ENCODE results near the gene DLGAP4. TPM values are rescaled to one million over a fixed set of nuclear protein-coding genes. Genes with fewer than 3 reads are reported as not detected.
A peak's percentile ranks its signal among the peaks of the same experiment; 100 is the strongest.

DLGAP4 gene
- total RNA-seq, 1 experiment from 2014 or later: 15.9 TPM

DNA sequence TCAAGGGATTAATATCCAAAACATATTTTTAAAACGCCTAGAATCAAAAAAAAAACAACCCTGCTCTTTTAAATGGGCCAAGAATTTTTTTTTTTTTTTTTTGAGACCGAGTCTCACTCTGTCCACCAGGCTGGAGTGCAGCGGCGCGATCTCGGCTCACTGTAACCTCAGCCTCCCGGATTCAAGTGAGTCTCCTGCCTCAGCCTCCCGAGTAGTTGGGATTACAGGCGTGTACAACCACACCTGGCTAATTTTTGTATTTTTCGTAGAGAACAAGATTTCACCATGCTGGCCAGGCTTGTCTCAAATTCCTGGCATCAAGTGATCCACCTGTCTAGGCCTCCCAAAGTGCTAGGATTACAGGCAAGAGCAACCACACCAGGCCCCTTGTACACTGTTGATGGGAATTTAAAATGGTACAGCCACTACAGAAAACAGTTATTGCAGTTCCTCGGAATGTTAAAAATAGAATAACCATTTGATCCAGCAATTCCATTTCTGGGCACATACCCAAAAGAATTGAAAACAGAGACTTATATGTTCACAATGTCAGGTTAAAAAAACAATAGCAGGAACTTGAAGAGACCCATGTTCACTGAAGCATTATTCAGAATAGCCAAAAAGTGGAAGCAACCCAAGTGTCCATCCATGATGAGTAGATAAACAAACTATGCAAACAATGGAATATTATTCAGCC lies 232.0 kb downstream of the DLGAP4 start:
- in situ Hi-C loops (cut with HindIII; ENCODE audit: low sequenced_read_pairs): no loop called here
- no peak for DNase-seq (ENCODE audit: low spot score)

DNA sequence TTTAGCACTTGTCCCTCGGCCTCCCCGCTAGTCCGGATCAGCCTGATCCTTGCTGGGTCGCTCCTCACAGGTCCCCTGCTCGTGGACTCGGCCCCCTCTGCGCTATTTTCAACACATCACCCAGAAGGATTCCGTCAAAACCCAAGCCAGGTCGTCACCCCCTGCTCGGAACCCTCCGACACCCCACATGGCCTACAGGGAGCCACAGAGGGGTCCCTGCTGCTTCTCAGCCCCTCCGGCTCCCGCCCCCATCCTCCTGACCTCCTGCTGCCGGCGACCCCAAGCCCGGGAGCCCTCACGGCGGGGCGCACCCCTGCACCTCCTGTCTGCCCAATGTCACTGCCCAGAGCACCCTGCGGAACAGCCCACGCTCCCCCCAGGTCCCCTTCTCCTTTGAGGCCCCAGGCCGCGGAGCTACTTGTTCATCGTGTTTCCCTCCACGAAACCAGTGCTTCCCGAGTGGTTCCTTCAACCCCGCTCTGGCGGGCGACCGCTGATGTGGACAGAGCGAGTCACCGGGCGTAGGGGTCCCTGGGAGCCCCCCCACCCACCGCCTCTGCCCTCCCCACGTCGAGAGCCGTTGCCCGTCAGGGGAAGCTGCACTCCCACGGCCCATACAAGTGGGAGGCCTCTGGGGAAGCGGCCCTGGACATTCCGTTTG lies 234.5 kb downstream of the DLGAP4 start:
- in situ Hi-C loops (cut with HindIII; ENCODE audit: low sequenced_read_pairs): no loop called here
- DNase-seq (ENCODE audit: low spot score): no peak

DNA sequence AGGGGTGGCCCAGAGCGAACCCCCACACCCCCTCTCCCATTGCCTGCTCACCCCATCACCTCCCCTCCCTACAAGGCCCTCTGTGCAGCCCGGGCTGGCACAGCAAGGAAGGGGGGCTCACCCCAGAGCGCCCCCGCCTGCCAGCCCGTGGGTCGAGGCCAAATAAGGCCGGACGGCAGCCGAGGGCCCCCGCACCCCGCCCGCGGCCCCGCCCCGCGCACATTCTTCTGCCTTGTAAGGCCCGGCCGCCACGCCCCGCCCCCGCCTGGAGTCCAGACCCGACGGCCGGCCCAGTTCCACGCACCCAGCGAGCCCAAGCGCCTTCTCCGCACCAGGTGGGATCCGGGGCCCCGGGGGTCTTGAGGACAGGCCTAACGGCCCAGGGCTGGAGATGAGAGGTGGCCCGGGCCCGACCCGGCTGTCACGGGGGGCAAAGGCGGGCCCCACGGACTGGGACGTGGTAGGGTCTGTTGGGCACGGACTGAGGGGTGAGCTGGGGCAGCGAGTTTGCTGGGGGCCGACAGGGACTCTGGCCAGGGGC lies 235.2 kb downstream of the DLGAP4 start, which contains the start of gene MYL9:
Gene MYL9, plus strand, starts transcription at position 293 of the 541 bp plus-strand sequence. CDS start 3,366 bp downstream, outside the sequence.
- in situ Hi-C loops (cut with HindIII; ENCODE audit: low sequenced_read_pairs): no loop called here
- DNase-seq (ENCODE audit: low spot score): no peak

DNA sequence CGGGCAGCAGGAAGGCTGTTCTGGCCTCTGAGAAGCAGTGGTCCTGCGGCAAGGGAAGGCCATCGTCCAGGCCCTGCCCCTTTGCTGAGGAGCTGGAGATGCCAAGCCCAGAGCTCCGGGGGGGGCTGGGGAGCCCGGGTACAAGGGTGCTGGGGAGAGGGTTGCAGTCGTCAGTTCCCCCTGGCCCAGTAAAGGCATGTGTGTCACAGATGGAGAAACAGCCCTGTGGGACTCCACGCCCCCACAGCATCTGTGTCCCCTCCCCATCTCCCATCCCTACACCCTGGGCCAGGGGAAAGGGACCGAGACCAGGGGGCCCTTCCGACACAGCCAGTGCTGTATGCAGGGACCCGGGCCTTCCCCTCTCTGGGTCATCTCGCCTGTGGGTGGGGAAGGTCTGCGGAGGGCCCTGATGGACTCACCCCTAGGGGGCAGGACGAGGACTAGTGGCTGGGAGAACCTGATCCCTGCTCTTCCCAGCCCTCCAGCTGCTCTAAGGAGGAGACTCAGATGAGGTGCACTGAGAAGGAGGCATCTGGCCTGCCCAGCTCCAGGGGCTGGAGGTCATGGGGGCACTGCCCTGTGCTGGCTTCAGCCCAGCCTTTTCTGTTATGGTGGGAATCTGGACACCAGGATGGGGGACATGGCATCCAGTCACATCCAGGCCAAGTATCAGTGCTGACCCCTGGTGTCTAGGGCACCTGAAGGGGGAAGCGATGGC lies 235.8 kb downstream of the DLGAP4 start:
- in situ Hi-C loops (cut with HindIII; ENCODE audit: low sequenced_read_pairs): no loop called here
- no peak for DNase-seq (ENCODE audit: low spot score)

DNA sequence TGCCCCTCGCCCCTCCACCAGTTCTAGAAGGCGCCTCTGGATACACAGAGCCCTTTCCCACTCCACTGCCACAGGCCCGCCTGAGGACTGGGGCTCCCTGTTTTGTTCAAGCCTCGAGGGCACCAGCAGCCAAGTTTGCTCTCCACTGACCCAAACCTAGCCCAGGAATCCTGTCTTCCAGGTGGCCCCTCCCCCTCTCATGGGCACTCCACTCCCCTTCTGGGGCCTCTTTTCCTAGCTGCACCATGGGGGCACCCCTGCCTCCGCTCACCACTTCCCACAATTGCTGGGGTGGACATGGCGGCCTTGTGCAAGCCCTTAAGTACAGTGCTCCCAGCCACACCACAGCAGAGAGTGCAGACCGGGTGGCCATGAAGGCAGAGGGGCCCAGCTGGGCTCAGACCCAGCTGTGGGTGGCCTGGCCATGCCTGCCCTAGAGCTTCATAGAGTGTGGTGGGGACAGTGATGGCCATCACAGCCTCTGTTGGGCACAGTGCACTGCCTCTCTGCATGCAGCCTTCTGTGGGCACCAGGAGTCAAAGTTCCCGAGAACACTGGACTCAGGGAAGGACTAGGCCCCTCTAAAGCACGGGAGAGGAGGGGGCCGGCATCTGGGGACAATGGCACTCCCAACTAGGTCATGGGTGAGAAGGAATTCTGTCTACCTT lies 236.5 kb downstream of the DLGAP4 start:
- in situ Hi-C loops (cut with HindIII; ENCODE audit: low sequenced_read_pairs): no loop called here
- no peak for DNase-seq (ENCODE audit: low spot score)

DNA sequence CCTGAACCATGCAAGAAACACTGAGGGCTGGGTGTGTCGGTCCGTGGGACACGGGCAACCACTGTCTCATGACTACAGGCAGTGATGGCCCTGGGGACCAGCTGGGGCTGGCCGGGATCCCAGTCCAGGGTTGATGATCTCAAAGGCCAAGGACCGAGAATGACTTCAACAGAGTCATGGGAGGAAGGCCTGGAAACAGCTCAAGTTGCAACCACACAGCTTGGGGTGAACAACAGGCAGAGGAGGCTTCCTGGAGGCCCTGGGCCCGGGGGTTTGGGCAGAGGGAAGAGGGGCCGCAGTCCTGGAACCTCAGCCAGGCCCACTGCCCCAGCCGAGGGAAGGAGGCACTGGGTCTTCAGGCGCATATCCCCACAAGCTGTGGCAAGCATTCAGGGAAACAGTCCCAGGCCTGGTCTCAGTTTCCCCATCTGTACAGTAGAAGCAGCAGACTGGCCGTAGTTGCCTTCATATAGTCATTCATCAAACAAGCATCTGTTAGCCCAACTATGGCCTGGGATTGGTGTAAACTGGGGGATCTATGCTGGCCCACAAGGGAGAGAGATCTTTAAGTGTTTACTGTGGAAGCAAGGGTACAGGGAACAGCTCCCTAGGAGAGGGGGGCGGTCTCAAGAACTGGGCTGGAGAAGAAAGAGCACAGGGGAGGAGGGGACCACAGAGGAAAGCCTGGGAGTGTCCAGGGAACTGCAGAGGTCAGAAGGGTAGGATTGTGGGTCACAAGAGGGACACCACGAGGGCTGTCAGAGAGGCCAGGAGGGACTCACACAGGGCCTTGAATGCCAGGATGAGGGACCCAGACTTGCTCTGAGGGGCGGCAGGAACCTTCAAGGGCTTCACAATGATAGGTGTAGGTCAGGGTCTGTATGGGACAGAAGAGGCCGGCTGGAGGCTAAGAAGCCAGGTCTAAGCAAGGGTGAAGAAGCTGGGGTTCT lies 237.3 kb downstream of the DLGAP4 start:
- DNase-seq (ENCODE audit: low spot score): no peak
- in situ Hi-C loops (cut with HindIII; ENCODE audit: low sequenced_read_pairs): no loop called here

DNA sequence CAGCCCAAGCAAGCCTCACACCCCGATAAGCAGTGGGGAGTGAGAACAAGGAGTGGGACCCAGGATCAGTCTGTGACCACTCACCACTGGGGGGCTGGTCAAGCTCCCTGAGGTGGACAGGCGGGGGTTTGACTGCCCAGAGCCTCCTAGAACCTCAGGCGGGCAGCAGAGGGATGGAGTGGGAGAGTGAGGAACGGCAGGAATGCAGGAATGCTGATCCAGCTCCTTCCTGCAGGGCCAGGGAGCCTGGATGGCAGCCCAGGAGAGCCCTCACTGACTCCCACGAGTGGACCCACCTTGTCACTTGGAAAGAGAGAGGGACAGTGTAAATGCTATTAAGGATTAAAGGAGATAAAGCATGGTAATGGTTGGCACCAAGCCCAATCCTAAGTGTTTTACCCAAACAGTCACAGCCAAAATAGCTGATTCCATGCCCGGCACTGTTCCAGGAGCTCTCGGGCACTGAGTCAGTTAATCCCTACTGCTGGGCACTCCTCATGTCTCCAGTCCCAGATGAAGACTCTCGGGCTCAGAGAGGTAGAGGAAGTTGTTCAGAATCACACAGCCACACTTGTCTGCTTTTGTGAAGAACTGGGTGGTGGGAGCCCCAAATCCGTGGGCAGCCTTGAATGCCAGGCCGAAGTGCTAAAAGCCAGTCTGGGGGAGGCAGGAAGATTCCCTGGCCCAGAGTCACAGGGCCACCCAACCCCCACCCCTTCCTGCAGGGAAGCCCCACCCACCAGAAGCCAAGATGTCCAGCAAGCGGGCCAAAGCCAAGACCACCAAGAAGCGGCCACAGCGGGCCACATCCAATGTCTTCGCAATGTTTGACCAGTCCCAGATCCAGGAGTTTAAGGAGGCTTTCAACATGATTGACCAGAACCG lies 238.2 kb downstream of the DLGAP4 start:
- in situ Hi-C loops (cut with HindIII; ENCODE audit: low sequenced_read_pairs): no loop called here
- DNase-seq (ENCODE audit: low spot score): peak; percentile 36

DNA sequence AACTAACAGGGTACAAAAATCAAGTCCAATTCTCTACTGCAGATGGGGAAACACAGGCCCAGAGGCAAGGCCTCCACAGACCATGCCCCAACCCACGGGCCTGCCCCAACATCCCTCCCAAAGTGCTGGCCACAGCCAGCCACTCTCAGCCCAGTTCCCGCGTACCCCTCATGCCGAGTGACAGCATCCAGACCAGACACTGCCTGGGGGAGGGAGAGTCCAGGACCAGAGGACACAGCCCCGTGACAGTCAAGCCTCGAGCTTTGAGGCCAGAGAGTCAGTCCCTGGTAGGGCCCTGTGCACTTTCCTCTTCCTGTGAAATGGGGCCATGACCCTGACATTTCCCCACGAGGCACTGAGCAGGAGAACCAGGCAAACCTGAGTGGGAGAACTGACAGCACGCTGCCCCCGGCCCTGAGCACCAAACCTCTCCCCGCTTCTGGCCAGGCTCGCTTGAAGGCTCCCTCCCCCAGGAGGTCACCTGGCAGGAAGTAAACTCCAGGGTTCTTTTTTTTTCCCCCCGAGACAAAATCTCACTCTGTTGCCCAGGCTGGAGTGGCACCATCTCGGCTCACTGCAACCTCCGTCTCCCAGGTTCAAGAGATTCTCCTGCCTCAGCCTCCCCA lies 240.1 kb downstream of the DLGAP4 start:
- in situ Hi-C loops (cut with HindIII; ENCODE audit: low sequenced_read_pairs): no loop called here
- DNase-seq (ENCODE audit: low spot score): no peak

DNA sequence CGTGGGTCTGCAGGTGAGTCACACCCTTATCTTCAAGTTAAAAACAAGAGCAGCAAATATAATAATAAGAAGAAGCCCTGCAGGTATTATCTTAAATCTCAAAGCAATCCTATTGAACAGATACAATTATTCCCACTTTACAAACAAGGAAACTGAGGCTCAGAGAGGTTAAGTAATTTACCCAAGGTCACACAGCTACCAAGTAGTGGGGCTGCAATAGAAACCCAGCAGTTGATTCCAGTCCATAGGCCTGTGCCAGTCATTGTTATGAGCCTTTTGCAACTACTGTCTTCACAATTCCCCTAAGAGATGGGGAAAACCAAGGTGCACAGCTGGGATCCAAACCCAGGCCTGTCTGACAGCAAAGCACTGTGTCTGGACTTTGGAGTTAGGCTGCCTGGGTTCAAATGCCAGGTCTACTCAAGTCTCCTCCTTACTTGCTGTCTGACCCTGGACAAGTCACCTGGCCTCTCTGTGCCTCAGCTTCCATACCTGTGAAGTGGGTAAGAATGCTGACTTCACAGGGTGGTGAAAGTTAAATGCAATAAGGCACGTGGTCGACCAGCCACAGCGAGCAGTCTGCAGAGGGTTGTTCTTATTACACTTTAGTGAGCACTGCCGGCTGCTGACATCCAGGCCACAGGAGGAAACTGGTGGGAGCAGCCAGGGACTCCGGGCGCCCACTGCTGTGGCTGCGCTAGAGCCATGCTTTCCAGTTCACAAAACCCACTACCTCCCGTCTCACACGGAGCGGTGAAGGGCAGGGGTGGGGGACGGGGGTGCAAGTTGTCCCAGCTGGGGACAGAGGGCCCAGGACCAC lies 241.3 kb downstream of the DLGAP4 start:
- in situ Hi-C loops (cut with HindIII; ENCODE audit: low sequenced_read_pairs): no loop called here
- no peak for DNase-seq (ENCODE audit: low spot score)

DNA sequence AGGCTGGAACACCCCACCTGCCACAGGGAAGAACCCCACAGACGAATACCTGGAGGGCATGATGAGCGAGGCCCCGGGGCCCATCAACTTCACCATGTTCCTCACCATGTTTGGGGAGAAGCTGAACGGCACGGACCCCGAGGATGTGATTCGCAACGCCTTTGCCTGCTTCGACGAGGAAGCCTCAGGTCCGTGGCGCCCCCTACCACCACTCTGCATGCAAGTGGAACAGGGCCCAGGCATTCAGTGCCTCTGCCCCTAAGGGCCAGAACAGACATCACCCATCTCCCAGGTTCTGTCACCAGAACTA lies 241.8 kb downstream of the DLGAP4 start:
- in situ Hi-C loops (cut with HindIII; ENCODE audit: low sequenced_read_pairs): no loop called here
- DNase-seq (ENCODE audit: low spot score): peak; percentile 19

DNA sequence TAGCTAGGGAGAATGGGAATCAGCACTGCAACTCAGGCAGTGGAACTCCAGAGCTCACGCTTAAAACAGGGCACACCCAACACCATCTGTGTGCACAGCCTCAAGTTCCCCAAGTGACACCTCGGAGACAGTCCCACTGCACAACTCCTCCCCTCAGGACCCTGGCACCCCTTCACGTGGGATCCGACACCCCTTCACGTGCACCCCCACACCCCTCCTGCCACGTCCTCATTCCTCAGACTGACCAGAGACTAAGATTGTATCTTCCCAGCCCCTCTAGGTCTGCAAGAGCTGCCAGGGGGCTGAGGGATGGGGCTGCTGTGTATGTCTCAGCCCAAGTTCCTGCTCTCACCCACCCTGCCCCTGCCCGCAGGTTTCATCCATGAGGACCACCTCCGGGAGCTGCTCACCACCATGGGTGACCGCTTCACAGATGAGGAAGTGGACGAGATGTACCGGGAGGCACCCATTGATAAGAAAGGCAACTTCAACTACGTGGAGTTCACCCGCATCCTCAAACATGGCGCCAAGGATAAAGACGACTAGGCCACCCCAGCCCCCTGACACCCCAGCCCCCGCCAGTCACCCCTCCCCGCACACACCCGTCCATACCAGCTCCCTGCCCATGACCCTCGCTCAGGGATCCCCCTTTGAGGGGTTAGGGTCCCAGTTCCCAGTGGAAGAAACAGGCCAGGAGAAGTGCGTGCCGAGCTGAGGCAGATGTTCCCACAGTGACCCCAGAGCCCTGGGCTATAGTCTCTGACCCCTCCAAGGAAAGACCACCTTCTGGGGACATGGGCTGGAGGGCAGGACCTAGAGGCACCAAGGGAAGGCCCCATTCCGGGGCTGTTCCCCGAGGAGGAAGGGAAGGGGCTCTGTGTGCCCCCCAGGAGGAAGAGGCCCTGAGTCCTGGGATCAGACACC lies 242.8 kb downstream of the DLGAP4 start:
- no peak for DNase-seq (ENCODE audit: low spot score)
- in situ Hi-C loops (cut with HindIII; ENCODE audit: low sequenced_read_pairs): no loop called here

DNA sequence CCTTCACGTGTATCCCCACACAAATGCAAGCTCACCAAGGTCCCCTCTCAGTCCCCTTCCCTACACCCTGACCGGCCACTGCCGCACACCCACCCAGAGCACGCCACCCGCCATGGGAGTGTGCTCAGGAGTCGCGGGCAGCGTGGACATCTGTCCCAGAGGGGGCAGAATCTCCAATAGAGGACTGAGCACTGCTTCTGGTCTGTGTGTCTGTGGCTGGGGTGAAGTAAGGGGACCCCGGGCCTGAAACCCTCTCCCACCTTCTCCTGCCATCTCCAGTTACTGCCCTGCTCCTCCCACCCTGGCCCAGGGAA lies 243.4 kb downstream of the DLGAP4 start:
- in situ Hi-C loops (cut with HindIII; ENCODE audit: low sequenced_read_pairs): no loop called here
- no peak for DNase-seq (ENCODE audit: low spot score)

DNA sequence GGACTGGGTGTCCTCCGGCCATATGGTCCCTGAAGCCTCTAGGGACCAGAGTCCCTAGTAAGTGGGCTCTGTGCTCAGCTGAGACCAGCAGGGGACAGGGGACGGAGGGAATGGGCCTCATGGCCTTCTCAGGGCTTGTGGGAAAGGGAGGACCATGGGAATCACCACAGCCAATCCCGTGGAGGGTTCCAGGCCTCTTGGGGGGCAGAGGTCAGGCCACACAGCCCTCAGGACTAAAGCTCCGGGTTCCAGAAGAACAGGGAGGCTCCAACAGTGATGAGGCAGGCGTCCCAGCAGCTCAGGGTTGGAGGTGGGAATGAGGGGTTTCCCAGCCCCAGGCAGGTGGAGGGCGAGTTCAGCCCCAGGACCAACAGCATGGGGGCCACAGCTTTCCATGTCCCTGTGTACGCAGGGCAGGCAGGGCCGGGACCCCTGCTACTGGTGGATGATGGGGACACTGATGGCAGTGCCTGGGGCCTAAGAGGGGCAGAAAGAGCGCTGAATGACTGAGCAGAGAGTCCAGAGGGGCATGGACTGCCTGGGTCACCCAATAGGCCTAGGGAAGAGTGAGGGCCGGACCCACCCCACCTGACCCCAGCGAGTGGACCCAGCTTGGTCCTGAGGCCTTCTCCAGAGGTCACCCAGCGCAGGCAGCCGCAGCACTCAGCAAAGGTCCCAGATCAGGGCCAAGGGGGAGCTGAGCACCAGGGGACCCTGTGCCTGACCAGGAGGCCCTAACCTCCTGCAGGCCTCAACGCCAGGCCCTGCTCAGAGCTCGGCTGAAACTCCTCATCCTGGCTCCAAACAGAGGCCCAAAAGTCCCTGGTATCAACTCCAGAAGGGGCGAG lies 244.0 kb downstream of the DLGAP4 start:
- in situ Hi-C loops (cut with HindIII; ENCODE audit: low sequenced_read_pairs): no loop called here
- no peak for DNase-seq (ENCODE audit: low spot score)

DNA sequence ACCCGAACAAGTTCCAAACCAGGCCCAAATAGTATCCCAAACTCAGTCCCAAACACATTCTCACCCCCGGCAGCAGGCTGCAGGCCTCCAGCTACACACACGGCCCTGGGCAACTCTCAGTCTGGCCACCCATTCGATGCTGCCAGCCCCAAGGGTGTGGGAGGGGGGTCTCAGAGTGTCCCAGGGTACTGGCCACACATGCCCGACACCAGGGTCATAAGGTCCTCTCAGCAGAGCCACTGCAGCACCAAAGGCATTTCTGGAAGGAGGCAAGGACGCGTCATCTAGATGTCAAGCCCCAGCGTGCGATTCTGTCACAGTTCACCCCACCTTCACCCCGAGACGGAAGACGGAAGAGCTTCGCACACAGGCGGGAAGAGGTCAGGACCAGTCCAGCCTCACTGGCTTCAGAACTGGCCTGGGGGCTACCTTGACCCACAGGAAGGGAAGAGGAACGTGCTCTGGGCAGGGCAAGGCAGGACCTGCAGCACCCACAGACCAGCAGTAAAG lies 244.7 kb downstream of the DLGAP4 start:
- in situ Hi-C loops (cut with HindIII; ENCODE audit: low sequenced_read_pairs): no loop called here
- DNase-seq (ENCODE audit: low spot score): no peak

DNA sequence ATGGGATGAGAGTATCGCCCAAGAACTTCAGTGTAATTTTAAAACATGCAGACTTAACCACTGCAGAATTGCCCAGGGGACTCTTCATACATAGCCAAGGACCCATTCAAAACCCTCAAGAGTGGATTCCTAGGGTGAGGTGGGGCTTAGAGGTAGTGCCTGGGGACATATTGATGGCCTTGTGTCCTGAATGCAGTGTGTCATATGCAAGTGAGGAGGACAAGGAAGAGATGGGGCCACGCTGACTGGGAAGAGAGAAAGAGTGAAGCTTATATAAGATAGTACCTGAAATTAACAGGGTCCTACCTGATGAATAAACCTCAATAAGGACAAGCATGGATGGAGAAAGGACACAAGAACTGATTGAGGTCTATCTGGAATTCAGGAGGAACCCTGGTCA lies 249.1 kb downstream of the DLGAP4 start:
- in situ Hi-C loops (cut with HindIII; ENCODE audit: low sequenced_read_pairs): no loop called here
- DNase-seq (ENCODE audit: low spot score): no peak
